IPS-NIHi7 (cell line): Measurements from ENCODE around the gene RAD51B.
A peak's percentile ranks its signal among the peaks of the same experiment; 100 is the strongest.
"Not testable (repeated sequence)": the region's sequence is repeated elsewhere in the genome, so short reads cannot be mapped to it uniquely, and the experiment has no call there.

ENCODE experiments used
- DNase-seq: peaks from one replicate; pipeline ENCODE4 v3.0.0; 2012; ENCODE audit warnings: mixed read lengths; ENCODE audit errors: extremely low spot score

The RAD51B gene

DNA sequence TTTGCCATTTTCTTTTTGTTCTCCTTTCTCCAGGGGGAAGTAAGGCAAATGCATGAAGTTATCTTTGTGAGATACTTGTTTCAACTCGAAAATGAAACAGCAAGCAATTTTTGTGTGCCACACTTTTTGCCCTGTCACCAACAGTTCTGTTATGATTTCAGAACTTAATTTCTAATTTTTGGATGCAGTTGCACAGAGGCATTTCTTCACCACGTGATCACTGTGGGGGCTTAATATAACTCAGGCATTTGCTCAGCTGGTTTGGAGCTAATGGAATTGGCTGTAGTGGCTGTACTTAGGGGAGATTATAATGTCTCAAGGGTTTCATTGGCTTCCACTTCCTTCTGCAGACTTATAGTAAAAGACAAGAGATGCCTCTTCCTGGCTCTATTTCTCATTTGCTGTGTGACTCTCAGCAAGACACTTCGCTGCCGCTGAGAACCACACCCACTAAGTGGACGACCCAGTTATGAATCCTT is 452.4 kb downstream of the RAD51B start:
- DNase-seq: no peak

DNA sequence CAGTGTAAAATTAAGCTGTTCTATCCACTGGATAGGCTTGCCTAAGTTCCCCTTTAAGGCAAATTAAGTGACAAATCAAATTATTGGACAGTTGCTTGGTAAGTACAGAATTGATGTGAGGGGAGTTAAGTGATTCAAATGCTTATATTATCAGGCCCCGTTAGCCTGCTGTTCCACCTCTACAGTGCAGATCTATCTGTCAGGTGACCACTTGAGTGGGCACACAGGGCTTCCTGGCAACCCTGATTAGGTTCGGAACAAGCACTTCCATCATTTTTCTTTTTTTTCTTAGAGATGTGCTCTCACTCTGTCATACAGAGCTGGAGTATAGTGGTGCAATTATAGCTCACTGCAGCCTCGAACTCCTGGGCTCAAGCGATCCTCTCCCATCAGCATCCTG is 453.8 kb downstream of the RAD51B start:
- DNase-seq: no peak

DNA sequence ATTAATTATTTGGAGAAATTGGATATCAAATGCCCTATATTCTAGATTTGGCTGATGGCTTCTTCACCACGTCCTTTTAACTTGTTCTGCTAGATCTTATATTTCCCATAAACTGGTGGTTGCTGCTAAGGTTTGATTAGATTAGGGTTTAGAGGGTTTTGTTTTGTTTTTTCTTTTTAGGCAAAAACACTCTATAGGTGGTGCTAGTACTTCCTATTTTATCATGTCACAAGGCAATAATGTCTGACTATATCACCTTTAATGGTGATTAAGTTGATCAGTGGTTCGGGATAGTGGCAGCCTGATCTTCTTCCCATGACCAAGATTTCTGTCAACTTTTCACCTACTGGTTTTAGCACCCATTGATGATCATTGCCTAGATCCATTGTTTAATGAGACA is 455.1 kb downstream of the RAD51B start:
- no peak for DNase-seq

DNA sequence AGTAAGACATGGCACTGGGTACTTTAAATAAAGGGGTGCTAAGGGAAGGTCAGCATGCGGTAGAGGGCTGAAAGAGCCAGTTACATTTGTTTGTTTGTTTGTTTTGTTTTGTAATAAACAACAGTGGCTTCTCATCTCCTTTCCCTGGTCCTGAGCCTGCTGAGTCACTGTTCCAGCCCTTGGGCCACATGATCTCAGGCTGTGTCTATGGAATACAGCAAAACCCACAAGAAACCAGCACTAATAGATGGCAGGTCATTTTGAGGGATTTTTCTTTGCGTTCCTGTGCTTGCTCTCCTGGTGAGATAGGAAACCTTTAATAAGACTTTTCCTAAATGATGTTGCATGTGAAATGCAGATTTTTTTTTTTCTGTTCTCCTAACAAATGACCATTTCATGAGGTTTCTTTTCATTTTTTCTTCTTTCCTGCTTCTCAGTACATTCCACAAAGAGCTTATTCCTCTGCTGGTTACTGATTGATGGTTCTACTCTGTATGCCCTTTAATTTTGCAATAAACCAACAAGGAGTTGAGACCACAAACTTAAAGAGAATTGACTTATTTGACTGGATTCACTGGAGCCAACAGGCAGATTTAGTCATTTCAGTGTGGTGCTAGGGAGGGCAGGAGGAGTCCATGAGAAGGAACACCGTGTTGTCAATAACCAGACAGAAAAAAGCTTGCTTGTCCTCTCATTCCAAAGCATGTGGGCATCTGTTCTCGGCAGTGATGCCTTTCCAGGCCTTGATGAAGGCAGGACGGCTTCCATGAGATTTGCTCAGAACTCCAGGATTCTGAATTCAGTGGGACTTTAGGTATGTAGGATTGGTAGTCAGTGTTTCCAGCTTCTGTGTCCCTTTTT is 459.2 kb downstream of the RAD51B start:
- DNase-seq: no peak

- no peak for DNase-seq
Measured at GRCh38 chr14:68279437-68279720, 459.8 kb downstream of the RAD51B start.

- no peak for DNase-seq
Measured at GRCh38 chr14:68279777-68280233, 460.2 kb downstream of the RAD51B start.

- no peak for DNase-seq
Measured at GRCh38 chr14:68281497-68281896, 461.9 kb downstream of the RAD51B start.

DNA sequence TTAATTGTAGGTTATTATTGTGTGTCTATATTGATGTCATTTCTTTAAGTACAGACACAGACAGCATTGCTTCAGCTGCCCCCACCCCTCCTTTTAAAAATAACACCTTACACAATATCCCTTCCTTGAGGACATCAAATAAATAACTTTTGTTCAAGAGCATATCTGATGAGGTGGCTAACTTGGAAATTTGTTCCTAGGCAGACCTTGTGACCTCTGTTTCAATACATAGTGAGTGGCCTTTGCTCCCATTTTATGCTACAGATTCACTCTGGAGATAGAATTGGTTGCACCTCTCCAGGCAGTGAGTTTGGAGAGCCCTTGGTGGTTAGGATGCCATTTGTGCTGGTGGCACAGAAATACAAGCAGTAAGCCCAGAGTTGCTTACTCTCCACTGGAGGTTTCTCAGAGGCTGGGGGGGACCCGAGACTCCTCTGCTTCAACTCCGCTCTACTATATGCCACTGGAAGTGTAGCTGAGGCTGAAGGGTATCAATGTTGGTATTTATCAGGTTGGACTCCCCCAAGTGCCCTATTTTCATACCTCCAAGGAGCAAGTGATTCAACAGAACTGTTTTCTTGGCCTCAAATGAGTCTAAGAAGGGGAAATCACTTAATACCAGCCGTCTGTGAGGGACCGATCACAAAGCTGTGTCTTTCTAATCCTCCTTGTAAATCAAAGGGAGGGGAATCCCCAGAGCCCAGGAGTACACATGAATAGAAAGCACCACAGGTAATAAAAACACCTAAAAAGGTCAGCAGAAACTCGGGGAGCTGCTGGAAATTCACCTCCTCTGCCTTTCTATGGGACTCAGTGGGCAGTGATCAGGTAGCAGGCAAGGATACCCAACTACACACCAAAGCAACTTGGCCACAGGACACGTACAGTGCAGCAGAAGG is 463.1 kb downstream of the RAD51B start:
- no peak for DNase-seq

DNA sequence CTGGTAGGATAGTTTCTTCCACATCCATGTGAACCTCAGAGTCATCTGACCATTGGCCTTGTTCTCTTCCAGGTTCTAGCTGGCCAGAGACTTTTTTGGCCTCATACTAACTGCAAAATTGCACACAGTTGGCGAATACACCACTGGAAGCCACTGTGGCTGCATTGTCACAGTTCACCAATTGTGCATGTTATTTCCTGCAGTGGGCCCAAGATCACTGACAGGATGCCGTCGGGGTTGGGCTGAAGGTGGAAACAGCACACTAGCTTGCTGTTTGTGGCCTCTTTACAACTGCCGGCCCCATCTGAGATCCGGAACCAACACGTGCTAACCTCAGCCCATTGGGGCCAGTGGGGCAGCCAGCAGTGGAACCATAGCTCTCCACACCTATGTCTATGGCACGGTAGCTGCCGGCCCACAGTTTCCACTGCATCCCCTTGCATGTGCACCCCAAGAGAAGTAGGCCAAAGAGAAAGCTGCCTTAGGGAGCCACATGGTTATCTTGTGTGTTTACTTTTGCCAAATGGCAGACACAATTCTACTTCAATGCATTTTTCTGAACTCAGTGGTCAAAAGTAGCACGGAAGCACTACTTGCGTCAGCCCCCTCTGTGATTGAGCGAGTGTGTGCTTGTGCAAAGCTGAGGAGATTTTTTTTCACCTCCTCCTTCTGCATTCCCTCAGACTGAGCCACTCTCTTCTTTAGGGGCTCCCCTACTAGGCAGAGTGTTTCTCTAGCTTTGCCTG is 464.0 kb downstream of the RAD51B start:
- no peak for DNase-seq

DNA sequence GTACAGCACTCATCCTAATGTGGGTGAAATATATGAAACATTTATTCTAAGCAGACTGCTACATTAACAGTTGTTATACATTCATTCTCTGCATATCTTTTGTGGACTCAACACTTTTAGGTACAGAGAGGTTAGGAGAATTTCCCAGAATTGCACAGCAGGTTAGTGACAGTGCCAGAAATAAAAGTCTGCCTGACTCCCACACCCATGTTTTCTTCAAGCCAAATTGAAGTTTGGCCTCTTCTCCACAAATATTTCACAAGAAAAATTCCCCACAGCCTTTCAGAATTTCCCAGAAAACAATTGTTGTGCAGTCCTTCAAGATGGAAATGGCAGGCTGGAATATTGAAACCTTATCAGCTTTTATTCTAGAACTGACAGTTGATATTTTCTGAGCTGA is 464.8 kb downstream of the RAD51B start:
- DNase-seq: no peak

- no peak for DNase-seq
Measured at GRCh38 chr14:68284834-68285233, 465.3 kb downstream of the RAD51B start.

- no peak for DNase-seq
Measured at GRCh38 chr14:68285421-68286179, 466.0 kb downstream of the RAD51B start.

DNA sequence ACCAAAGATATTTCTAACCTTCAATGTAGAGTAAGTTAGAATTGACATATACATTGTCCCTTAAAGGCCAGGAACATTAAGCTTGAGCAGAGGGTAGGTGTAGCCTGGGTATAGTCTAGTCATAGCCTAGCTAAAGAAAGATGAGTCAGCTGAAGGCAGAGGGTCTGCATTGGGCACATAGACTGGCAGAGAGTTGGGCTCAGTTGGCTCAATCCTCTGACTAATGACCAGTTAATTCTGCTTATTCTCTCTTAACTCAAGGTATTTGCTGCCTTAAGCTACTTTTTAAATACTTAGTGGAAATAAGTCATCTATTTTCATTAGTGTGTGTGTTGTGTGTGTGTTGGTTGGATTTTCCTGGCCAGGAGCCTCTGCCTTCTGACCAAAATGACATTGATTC is 467.1 kb downstream of the RAD51B start:
- DNase-seq: no peak

GRCh38 chr14:68289452-68289851 is 469.9 kb downstream of the RAD51B start:
- not testable (repeated sequence) for DNase-seq

GRCh38 chr14:68291820-68292219 is 472.2 kb downstream of the RAD51B start:
- DNase-seq: peak; percentile 83

- no peak for DNase-seq
Measured at GRCh38 chr14:68292441-68293215, 473.0 kb downstream of the RAD51B start.

DNA sequence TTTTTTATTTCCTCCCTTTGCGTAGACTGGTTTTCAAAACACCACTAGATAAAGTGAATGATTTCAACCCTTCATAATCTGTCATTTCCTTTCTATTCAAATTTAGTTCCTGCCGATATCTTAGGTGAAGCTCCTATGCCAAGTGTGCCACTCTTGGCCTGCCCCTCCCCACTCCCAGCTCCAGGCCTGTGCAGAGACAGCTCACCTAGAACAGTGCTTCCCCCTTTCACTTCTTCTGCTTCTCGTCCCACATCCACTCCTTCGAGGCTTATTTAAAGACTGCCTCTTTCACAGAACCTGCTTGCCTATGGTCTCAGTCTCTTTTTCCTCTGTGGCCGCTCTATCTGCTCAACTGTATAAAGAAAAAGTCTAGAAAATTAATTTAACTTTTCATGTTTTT is 473.8 kb downstream of the RAD51B start:
- no peak for DNase-seq

DNA sequence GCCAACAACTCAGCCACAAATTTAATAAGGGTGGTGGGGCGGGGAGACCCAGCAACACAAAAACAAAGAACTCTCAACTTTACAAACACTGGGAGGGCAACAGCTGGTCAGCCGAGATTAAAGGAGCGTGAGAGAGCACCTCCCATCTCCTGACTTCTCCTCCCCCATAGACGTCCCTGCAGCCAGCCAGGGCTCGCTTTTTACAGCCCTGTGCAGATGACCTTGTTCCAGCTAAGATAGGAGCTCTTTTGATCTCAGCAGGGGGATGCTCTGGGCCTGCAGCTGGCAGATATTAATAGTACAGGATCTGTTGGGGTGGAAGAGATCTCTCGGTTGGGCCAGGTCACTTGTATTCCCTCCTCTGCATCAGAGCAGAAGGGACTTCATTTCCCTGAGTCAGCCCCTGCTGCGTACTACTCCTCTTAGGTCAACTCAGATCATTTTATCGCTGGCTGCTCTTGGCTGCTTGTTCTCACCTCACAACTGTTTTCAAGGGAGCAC is 475.8 kb downstream of the RAD51B start:
- peak; percentile 60 for DNase-seq

GRCh38 chr14:68297039-68297438 is 477.5 kb downstream of the RAD51B start:
- no peak for DNase-seq

GRCh38 chr14:68297876-68298468 is 478.4 kb downstream of the RAD51B start:
- DNase-seq: peak; percentile 54
